Measurements from ENCODE around the gene MUSTN1.

DNA sequence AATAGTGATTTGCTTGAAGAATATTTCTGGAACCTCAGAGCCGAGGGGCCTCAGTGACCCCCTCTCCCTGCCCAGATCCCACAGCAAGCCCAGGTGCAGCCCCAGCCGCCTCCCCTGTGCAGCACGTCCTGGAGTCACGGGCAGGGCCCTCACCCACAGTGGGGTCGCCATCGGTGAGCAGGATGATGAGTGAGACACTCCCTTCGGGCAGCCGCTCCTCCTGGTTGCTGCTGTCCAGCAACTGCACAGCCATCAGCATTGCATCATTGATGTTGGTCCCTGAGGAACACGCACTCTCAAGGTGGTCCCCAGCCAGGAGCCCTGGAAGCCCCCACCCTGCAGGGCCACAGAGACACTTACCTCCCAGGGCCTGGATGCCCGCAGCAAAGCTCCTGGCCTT is 10.8 kb downstream of the MUSTN1 start:
- TF ChIP-seq, protein P1, sequence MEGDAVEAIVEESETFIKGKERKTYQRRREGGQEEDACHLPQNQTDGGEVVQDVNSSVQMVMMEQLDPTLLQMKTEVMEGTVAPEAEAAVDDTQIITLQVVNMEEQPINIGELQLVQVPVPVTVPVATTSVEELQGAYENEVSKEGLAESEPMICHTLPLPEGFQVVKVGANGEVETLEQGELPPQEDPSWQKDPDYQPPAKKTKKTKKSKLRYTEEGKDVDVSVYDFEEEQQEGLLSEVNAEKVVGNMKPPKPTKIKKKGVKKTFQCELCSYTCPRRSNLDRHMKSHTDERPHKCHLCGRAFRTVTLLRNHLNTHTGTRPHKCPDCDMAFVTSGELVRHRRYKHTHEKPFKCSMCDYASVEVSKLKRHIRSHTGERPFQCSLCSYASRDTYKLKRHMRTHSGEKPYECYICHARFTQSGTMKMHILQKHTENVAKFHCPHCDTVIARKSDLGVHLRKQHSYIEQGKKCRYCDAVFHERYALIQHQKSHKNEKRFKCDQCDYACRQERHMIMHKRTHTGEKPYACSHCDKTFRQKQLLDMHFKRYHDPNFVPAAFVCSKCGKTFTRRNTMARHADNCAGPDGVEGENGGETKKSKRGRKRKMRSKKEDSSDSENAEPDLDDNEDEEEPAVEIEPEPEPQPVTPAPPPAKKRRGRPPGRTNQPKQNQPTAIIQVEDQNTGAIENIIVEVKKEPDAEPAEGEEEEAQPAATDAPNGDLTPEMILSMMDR (conservative IDR thresholded peaks at IDR 0.05; ENCODE audit: low read length), result no peak
- no peak for TF ChIP-seq EZH2phosphoT487 (IDR thresholded peaks at IDR 0.05; ENCODE audit: borderline replicate concordance, low read depth, low read length)

All from OCI-LY7 (cell line).